Neuronal stem cell (in vitro differentiated cells): ENCODE data around the gene GJD3.
"Not testable (repeated sequence)": the region's sequence is repeated elsewhere in the genome, so short reads cannot be mapped to it uniquely, and the experiment has no call there.

Experiments
- DNase-seq: peaks from one replicate; pipeline ENCODE4 v3.0.0-alpha.2; 2013; ENCODE audit warnings: low spot score
- H2AFZ ChIP-seq: one replicate; pipeline ENCODE4 v1.6.1; 2013; ENCODE audit warnings: mild to moderate bottlenecking, low read length, inconsistent platforms
- H2AK5ac ChIP-seq: 2 replicates; pipeline ENCODE4 v1.6.1; 2013; ENCODE audit warnings: low read depth, mild to moderate bottlenecking, inconsistent platforms, low read length, moderate library complexity, mixed read lengths
- H2BK120ac ChIP-seq: 2 replicates; pipeline ENCODE4 v1.6.1; 2013; ENCODE audit warnings: low read depth, mild to moderate bottlenecking, inconsistent platforms, low read length, moderate library complexity, mixed read lengths
- H2BK12ac ChIP-seq: one replicate; pipeline ENCODE4 v1.6.1; 2013; ENCODE audit warnings: low read length, inconsistent platforms
- H2BK15ac ChIP-seq: 2 replicates; pipeline ENCODE4 v1.6.1; 2013; ENCODE audit warnings: mild to moderate bottlenecking, low read length, inconsistent platforms, mixed read lengths
- H2BK5ac ChIP-seq: one replicate; pipeline ENCODE4 v1.6.1; 2013; ENCODE audit warnings: inconsistent platforms, mild to moderate bottlenecking, low read length, moderate library complexity
- H3K14ac ChIP-seq: one replicate; pipeline ENCODE4 v1.6.1; 2013; ENCODE audit warnings: low read length, inconsistent platforms
- H3K18ac ChIP-seq: 2 replicates; pipeline ENCODE4 v1.6.1; 2013; ENCODE audit warnings: low read length, inconsistent platforms
- H3K23ac ChIP-seq: 2 replicates; pipeline ENCODE4 v1.6.1; 2013; ENCODE audit warnings: low read depth, mild to moderate bottlenecking, mixed read lengths, low read length, inconsistent platforms; ENCODE audit not compliant: poor library complexity
- H3K27ac ChIP-seq: replicated peaks from 3 replicates; pipeline ENCODE4 v1.5.1; 2013; ENCODE audit warnings: low read length, inconsistent platforms
- H3K27me3 ChIP-seq, 3 experiments: 2 replicates each; pipeline ENCODE4 v1.6.1; 2013; ENCODE audit warnings: low read length in 3 of 3, mild to moderate bottlenecking in 2 of 3, inconsistent platforms in 1 of 3, low read depth in 1 of 3, mixed read lengths in 1 of 3, moderate library complexity in 1 of 3; ENCODE audit not compliant: control insufficient read depth in 3 of 3, insufficient read depth in 3 of 3
- H3K36me3 ChIP-seq, 2 donors: replicated peaks in 1 of 2; 2 replicates each; pipeline ENCODE4 v1.6.1; 2013; ENCODE audit warnings: low read length in 2 of 2; ENCODE audit not compliant: control insufficient read depth in 2 of 2, insufficient read depth in 2 of 2
- H3K4ac ChIP-seq: 2 replicates; pipeline ENCODE4 v1.6.1; 2013; ENCODE audit warnings: inconsistent platforms, mild to moderate bottlenecking, low read length, moderate library complexity
- H3K4me1 ChIP-seq, 2 donors: 1 replicate in 1 of 2; 2 replicates in 1 of 2; pipeline ENCODE4 v1.6.1; 2013; ENCODE audit warnings: low read length in 2 of 2, low read depth in 1 of 2; ENCODE audit not compliant: control insufficient read depth in 2 of 2, insufficient read depth in 1 of 2
- H3K4me2 ChIP-seq: one replicate; pipeline ENCODE4 v1.6.1; 2013; ENCODE audit warnings: mild to moderate bottlenecking, low read length, inconsistent platforms; ENCODE audit not compliant: insufficient read depth, poor library complexity, severe bottlenecking
- H3K4me3 ChIP-seq, 2 donors: 2 replicates each; pipeline ENCODE4 v1.5.1; 2013; ENCODE audit warnings: low read length in 2 of 2, mild to moderate bottlenecking in 2 of 2, inconsistent platforms in 1 of 2, moderate library complexity in 1 of 2
- H3K79me1 ChIP-seq: one replicate; pipeline ENCODE4 v1.6.1; 2013; ENCODE audit warnings: low read depth, mild to moderate bottlenecking, inconsistent platforms, low read length, moderate library complexity
- H3K9ac ChIP-seq: one replicate; pipeline ENCODE4 v1.6.1; 2013; ENCODE audit warnings: mild to moderate bottlenecking, low read depth, low read length, inconsistent platforms; ENCODE audit not compliant: poor library complexity
- H3K9me3 ChIP-seq, 2 donors: replicated peaks in 1 of 2; 2 replicates each; pipeline versions ENCODE3 to v1.6.1; 2013; ENCODE audit warnings: low read length in 2 of 2, mild to moderate bottlenecking in 2 of 2, inconsistent platforms in 1 of 2, low read depth in 1 of 2, mixed read lengths in 1 of 2, moderate library complexity in 1 of 2; ENCODE audit not compliant: control insufficient read depth in 2 of 2, insufficient read depth in 1 of 2
- H4K8ac ChIP-seq: one replicate; pipeline ENCODE4 v1.6.1; 2013; ENCODE audit warnings: low read depth, mild to moderate bottlenecking, inconsistent platforms, low read length, moderate library complexity
- H4K91ac ChIP-seq: one replicate; pipeline ENCODE4 v1.6.1; 2013; ENCODE audit warnings: low read length, low read depth, mild to moderate bottlenecking, inconsistent platforms; ENCODE audit not compliant: poor library complexity
- WGBS, 2 donors: extraction: QIAGEN DNeasy Blood & Tissue Kit; methylation state at CpG; one replicate each; pipeline ENCODE4 v1.1.7; 2013; ENCODE audit warnings: missing lambda C conversion rate in 2 of 2, mixed read lengths in 1 of 2; ENCODE audit not compliant: insufficient read length in 2 of 2, insufficient replicate concordance in 1 of 2; ENCODE audit errors: extremely low coverage in 2 of 2; 5-methylcytosine and 5-hydroxymethylcytosine counted together

The GJD3 gene

DNA sequence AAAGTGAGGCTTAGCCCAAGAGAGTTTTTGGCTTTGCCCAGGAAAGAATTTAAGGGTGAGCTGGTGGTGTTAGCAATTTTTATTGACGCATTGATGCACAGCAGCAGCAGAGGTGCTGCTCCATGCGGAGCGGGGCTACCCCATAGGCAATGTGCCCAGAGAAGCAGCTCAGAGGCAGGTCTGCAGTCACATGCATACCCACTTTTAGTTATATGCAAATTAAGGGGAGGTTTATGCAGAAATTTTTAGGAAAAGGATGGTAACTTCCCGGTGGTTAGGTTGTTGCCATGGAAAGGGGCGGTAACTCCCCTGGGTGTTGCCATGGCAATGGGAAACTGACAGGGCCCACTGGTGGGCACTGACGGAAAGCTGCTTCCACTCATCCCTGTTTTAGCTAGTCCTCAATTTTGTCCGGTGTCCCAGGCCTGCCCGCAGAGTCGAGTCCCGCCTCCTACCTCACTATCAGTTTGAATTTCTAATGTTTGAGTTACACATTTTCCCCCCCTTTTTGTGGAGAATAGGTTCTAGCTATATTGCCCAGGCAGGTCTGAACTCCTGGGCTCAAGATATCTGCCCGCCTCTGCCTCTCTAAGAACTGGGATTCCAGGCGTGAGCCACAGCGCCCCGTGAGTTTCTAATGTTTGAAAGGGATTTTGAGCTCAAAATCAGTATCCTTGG lies 10.4 kb upstream of the GJD3 start:
- Histone ChIP-seq H3K27ac (no peak overlapping the region), H3K4ac (no peak overlapping the region), H2BK15ac (no peak overlapping the region), H2AK5ac (no peak overlapping the region), H3K18ac (no peak overlapping the region), H3K9me3 (peaks cover under 1 to 2% of the 10 kb centered on the region in 2 donors), H3K27me3 (no peaks in the 10 kb centered on the region), H2AFZ (no peak overlapping the region), H3K4me1 (no peaks in the 10 kb centered on the region), H3K36me3 (no peaks in the 10 kb centered on the region), H2BK120ac (no peak overlapping the region), H2BK5ac (no peak overlapping the region), H3K79me1 (no peaks in the 10 kb centered on the region), H4K8ac (no peak overlapping the region), H3K23ac (no peak overlapping the region), H4K91ac (no peak overlapping the region), H3K14ac (no peak overlapping the region), H2BK12ac (no peak overlapping the region), H3K4me2 (no peak overlapping the region), H3K4me3 (no peak overlapping the region), H3K9ac (no peak overlapping the region)
- WGBS, 2 donors: no CpG with 5 or more reads among the region's 14 CpGs
- DNase-seq: no peak

DNA sequence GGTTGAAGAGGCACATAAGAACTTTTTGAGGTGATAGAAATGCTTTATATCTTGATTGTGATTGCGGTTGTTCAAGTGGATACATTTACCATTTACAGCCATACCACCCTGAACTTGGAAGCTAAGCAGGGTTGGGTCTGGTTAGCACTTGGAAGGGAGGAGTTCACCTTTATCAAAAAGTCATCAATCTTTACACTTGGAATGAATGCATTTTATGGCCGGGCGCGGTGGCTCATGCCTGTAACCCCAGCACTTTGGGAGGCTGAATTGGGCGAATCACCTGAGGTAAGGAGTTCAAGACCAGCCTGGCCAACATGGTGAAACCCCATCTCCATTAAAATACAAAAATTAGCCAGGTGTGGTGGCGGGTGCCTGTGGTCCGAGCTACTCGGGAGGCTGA lies 9.5 kb upstream of the GJD3 start:
- no peak overlapping the region for H3K14ac ChIP-seq
- WGBS, 2 donors: no CpG with 5 or more reads among the region's 8 CpGs
- no peak overlapping the region for H3K23ac ChIP-seq
- no peak overlapping the region for H3K4me2 ChIP-seq
- H3K9me3 ChIP-seq: peaks cover 2% of the 10 kb centered on the region in 2 donors
- H3K4ac ChIP-seq: no peak overlapping the region
- no peaks in the 10 kb centered on the region for H3K4me1 ChIP-seq
- H2AK5ac ChIP-seq: no peak overlapping the region
- H3K27me3 ChIP-seq: no peaks in the 10 kb centered on the region
- no peaks in the 10 kb centered on the region for H3K36me3 ChIP-seq
- H2BK12ac ChIP-seq: no peak overlapping the region
- H3K27ac ChIP-seq: no peak overlapping the region
- H4K91ac ChIP-seq: no peak overlapping the region
- no peak overlapping the region for H3K9ac ChIP-seq
- no peak for DNase-seq
- no peak overlapping the region for H3K18ac ChIP-seq
- H2AFZ ChIP-seq: no peak overlapping the region
- H2BK5ac ChIP-seq: no peak overlapping the region
- H2BK15ac ChIP-seq: no peak overlapping the region
- H3K4me3 ChIP-seq: no peak overlapping the region
- H3K79me1 ChIP-seq: no peaks in the 10 kb centered on the region
- no peak overlapping the region for H2BK120ac ChIP-seq
- H4K8ac ChIP-seq: no peak overlapping the region

DNA sequence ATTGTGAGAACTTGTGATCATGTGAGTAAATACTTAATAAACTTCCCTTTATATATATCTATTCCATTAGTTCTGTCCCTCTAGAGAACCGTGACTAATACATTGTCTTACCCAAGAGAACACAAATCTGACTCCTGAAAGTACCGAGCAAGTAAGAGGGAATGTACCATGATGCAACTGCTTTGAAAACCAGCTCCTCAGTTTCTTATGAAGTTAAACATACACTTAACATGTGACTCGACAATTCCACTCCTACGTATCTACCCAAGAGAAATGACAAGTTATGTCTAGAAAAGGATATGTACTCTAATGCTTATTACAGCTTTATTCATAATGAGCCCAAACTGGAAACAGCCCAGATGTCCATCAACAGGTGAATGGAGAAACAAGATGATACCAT lies 8.8 kb upstream of the GJD3 start:
- no peaks in the 10 kb centered on the region for H3K36me3 ChIP-seq
- no peak overlapping the region for H2BK5ac ChIP-seq
- H3K27me3 ChIP-seq: no peaks in the 10 kb centered on the region
- DNase-seq: no peak
- H3K4me1 ChIP-seq: no peaks in the 10 kb centered on the region
- H3K18ac ChIP-seq: no peak overlapping the region
- H3K9me3 ChIP-seq: peaks cover 2% of the 10 kb centered on the region in 2 donors
- no peak overlapping the region for H2BK12ac ChIP-seq
- H3K4ac ChIP-seq: no peak overlapping the region
- H3K14ac ChIP-seq: no peak overlapping the region
- no peak overlapping the region for H2BK120ac ChIP-seq
- no CpG with 5 or more reads among the region's 4 CpGs for WGBS, 2 donors
- H2AFZ ChIP-seq: no peak overlapping the region
- H3K9ac ChIP-seq: no peak overlapping the region
- H3K4me3 ChIP-seq: no peak overlapping the region
- H4K91ac ChIP-seq: no peak overlapping the region
- H3K23ac ChIP-seq: no peak overlapping the region
- no peak overlapping the region for H2AK5ac ChIP-seq
- H4K8ac ChIP-seq: no peak overlapping the region
- no peak overlapping the region for H3K27ac ChIP-seq
- H2BK15ac ChIP-seq: no peak overlapping the region
- no peak overlapping the region for H3K4me2 ChIP-seq
- no peaks in the 10 kb centered on the region for H3K79me1 ChIP-seq

DNA sequence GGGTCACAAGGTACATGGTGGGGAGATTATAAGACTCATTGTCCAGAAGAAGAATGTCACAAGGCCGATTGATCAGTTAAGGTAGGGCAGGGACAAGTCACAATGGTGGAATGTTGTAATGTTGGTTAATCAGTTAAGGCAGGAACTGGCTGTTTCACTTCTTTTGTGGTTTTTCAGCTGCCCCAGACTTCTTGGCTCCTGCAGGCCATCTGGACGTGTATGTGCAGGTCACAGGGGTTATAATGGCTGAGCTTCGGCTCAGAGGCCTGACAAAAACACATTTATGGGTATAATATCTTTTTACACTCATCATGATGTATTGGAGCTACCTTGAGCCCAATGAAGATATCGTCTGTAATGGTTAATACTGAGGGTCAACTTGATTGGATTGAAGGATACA lies 8.1 kb upstream of the GJD3 start:
- not testable (repeated sequence) for H3K27ac ChIP-seq, H4K8ac ChIP-seq, H2BK120ac ChIP-seq, H3K9me3 ChIP-seq, H3K27me3 ChIP-seq, H3K4ac ChIP-seq, H2AFZ ChIP-seq, H3K36me3 ChIP-seq, H2AK5ac ChIP-seq, H3K9ac ChIP-seq, H3K79me1 ChIP-seq, H3K18ac ChIP-seq, H2BK12ac ChIP-seq, DNase-seq, H2BK15ac ChIP-seq, H2BK5ac ChIP-seq, H3K4me1 ChIP-seq, H3K23ac ChIP-seq, H3K4me2 ChIP-seq, H3K4me3 ChIP-seq, H3K14ac ChIP-seq, H4K91ac ChIP-seq
- WGBS, 2 donors: no CpG with 5 or more reads among the region's 4 CpGs
